ENCODE results near the gene POLR1A.

Gene POLR1A

DNA sequence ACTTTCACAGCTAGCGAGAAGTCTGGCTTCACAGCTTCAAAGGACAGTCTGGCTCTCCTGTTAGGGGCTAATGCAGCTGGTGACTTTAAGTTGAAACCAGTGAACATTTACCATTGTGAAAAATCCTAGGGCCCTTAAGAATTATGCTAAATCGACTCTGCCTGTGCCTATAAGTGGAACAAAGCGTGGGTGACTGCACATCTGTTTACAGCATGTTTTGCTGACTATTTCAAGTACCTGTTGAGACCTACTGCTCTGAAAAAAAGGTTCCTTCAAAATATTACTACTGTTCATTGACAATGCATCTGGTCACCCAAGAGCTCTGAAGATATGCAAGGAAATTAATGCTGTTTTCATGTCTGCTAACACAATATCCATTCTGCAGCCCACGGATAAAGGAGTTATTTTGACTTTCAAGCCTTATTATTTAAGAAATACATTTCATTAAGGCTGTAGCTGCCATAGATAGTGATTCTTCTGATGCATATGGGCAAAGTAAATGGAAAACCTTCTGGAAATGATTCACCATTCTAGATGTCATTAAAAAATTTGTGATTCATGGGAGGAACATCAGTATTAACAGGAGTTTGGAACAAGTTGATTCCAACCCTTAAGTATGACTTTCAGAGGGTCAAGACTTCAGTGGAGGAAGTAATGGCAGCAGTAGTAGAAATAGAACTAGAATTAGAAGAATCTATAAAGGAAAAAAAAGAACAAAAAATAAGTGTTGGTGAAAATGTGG is 48.9 kb downstream of the POLR1A start:
- DNase-seq: no peak

DNA sequence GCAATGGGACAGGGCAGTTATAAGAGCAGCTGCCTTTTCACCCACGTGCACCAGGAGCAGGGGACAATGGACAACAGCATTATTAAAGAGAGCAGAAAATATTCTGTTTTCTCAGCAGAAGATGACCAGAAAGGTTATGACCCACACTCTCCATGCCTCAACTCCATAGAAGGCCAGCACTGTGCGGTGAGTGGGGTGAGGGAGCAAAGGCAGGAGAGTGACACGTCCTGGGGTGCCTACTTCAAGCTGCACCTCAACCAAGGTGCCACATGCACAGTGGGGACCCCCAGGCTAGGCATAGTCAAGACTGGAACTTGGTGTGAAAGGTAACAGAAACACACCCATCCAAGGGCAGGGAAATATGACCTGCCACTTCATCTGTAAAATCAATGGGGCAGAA is 50.4 kb downstream of the POLR1A start:
- DNase-seq: no peak

DNA sequence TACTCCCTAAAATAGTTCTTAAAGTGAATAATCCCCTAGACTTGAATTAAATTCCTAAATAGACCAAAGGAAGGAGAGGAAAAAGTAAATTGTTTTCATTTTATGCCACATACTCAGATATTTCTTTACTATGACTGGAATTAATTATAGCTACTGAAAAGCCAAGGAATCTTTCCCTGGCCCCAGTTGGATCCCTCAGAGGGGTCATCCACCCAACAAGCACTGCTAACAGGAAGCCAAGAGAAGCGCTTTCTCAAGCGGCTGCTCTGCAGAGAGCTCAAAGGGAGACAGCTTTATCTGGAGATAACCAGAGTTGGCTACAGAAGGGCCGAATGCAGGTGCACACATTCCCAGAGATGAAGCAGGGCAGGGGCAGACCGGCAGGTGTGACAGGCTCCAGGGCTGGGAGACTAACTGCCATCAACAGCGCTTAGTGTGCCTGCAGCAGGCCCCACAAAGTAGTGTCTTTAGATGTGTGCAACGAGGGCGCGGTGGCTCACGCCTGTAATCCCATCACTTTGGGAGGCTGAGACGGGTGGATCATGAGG is 51.1 kb downstream of the POLR1A start:
- no peak for DNase-seq

DNA sequence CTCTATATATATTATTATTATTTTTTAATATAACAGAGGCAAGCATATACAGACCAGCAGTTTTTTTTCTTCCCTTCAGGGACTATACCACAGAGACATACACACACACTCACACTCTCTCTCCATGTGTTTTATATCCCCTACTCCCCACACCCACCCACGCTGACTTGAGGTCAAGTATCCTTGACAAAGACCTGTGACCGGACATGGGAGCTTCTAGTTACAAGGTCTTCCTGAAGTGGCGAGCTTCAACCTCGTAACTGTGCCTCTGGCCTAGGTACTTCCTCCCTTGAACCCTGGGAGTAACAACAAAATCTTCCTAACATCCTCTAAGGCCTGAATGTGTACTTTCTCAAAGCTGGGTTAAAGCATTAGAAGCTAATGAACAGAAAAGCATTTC is 52.5 kb downstream of the POLR1A start:
- DNase-seq: no peak

- DNase-seq: no peak
Measured at GRCh38 chr2:86052676-86053075, 53.0 kb downstream of the POLR1A start.

DNA sequence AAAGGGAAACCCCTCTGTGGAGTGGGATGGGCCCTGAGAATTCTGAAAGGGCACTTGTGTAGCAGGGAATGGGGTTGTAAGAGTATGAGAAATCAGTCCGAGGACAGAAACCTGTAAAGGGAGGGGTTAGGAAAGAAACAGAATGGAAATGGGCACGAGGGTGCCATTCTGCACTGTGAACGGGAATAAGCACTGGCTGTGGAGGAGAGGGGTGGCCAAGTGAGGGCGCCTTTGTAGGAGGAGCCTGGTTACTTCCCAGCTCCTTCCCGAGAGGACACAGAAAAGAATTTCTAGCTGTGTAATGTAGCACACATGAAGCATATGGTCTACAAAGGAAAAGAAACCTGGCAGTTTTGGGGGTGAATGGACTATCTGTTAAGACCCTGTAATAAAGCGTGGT is 53.4 kb downstream of the POLR1A start:
- DNase-seq: no peak

GRCh38 chr2:86050301-86050700 is 55.4 kb downstream of the POLR1A start:
- DNase-seq: no peak

GRCh38 chr2:86049529-86049928 is 56.2 kb downstream of the POLR1A start:
- DNase-seq: no peak

DNA sequence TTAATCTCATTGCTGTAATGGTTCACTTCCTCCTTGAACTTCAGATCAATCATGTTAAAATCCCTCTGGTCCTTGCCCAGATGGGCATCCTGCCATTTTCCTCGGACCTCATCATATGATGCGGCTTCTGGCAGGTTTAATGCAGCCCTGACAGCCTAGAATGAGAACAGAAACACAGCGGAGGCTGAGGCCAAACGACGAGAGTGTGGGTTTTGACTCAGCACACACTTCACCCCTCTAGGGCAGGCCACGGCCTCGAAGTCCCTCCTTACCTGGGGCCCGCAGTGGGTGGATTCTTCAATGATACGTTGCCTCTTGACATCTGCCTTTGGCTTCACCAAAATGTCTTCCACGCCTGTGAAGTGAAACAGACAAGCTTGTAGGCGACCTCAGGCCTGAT is 56.8 kb downstream of the POLR1A start:
- DNase-seq: no peak

- DNase-seq: no peak
Measured at GRCh38 chr2:86048383-86048701, 57.3 kb downstream of the POLR1A start.

- DNase-seq: no peak
Measured at GRCh38 chr2:86047575-86048382, 57.9 kb downstream of the POLR1A start.

GRCh38 chr2:86045541-86045940 is 60.1 kb downstream of the POLR1A start:
- DNase-seq: no peak

- DNase-seq: no peak
Measured at GRCh38 chr2:86044614-86045013, 61.1 kb downstream of the POLR1A start.

- no peak for DNase-seq
Measured at GRCh38 chr2:86044045-86044444, 61.6 kb downstream of the POLR1A start.

DNA sequence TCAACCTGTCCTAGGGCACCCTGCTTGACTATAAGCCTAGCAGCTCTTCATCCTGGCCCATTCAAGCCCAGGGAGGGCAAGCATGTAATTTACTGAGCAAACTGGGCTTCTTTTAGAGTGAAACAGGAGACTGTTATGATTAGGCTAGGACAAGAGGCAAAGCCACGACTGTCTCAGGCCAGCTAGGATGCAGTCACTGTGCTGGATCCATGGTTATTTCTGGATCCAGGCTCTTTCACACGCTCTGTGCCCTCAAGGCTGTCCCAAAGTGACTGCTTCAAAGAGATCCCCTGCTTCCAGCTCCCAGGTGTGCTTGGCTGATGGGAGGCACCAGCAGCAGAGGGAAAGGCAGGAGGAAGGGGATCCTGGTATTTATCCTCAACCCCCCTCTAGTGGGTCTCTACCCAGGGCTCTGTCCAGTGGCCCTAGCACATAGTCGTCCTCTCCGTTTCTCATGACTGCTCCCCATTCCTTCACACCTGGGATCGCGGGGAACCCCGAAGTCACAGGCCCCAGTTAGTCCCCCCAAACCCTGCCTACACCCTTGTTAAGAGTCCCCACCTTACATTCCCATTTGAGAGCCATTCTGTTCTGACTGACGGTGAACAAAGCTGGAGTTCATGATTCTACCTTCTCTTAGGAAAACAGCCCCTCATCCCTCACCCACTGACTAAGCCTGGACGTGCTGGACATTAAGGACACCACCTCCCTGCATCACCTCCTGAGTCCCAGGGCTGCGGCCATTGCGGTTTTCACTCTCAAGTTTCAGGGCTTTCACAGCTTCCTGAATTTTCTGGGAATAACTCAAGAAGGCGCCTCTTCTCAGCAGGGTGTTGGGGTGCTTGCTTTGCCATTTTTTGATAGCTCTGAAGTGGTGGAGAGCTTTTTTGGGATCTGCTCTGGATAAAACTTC is 63.2 kb downstream of the POLR1A start:
- DNase-seq: no peak

- no peak for DNase-seq
Measured at GRCh38 chr2:86039963-86040655, 65.6 kb downstream of the POLR1A start.

GRCh38 chr2:86039178-86039962 is 66.3 kb downstream of the POLR1A start:
- no peak for DNase-seq

- no peak for DNase-seq
Measured at GRCh38 chr2:86038291-86039081, 67.2 kb downstream of the POLR1A start.

- DNase-seq: no peak
Measured at GRCh38 chr2:86037795-86038192, 67.9 kb downstream of the POLR1A start.

DNA sequence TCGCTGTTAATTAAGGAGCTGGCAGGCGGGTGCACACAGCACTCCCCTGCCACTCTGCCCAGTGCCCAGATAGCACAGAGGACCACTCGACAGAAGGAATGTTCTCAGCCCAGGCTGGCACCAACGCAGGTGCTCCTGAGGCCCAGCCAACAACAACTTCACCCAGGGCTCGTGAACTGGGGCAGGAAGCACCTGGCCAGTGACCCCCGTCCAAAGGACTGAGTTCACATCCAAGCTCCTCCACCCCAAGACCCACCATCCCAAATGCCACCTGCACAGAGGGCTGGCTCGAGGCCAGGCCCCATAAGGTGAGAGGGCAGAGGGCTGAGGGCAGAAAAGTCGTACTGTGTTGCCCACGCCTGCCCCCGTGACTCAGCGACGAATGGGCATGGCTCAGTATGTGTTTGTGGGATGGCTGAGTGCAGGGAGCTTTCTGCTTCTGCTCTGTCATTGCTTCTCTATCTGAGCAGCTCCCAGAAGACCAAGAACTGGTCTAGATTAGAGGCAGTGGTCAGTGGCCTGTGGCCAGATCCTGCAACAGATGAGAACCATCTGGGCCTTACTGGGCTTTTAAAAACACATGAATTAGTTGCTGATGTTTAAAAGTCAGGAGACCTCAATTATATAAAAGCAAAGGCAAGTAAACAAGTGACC is 68.4 kb downstream of the POLR1A start:
- no peak for DNase-seq

Data from SW 1271 (cell line).